Measurements from ENCODE around the gene DUSP5.

GRCh38 chr10:110488940-110489339 lies 8.8 kb upstream of the DUSP5 start:
- TF ChIP-seq CTCF (IDR thresholded peaks at IDR 0.05) (no peak), SIN3A (IDR thresholded peaks at IDR 0.05; ENCODE audit: borderline replicate concordance, insufficient read depth, low read depth, low read length) (no peak)
